HL-60 (cell line): ENCODE measurements around the gene GPR161.

Experiments
- DNase-seq, 2 experiments: peaks; one replicate each; pipeline ENCODE4 v3.0.0-alpha.2; 2010 to 2020; ENCODE audit warnings: low read depth in 1 of 2, low spot score in 1 of 2
- H3K27ac ChIP-seq: fragments of 250-450 bp; sonication (Bioruptor Pico); replicated peaks from 2 replicates; pipeline ENCODE4 v1.5.1; 2020; ENCODE audit warnings: mild to moderate bottlenecking, moderate library complexity
- H3K27me3 ChIP-seq: fragments of 250-450 bp; sonication (Bioruptor Pico); 2 replicates; pipeline ENCODE4 v1.5.1; 2021; ENCODE audit warnings: mild to moderate bottlenecking, moderate library complexity; ENCODE audit not compliant: insufficient read depth, poor library complexity, severe bottlenecking
- H3K4me3 ChIP-seq: replicated peaks from 2 replicates; pipeline ENCODE4 v1.5.1; 2011; ENCODE audit warnings: mild to moderate bottlenecking, control low read depth, low read length; ENCODE audit not compliant: insufficient read depth
- CTCF ChIP-seq: IDR thresholded peaks from one replicate; pipeline ENCODE4 v1.5.1; 2011; ENCODE audit warnings: low read length, control low read depth, inconsistent platforms; ENCODE audit not compliant: insufficient read depth
- GABPA ChIP-seq: IDR thresholded peaks from 2 replicates; pipeline ENCODE4 v1.6.1; 2012; ENCODE audit warnings: low read depth
- POLR2AphosphoS5 ChIP-seq: IDR thresholded peaks from 2 replicates; pipeline ENCODE4 v1.6.1; 2012; ENCODE audit warnings: low read depth
- REST ChIP-seq: IDR thresholded peaks from 2 replicates; pipeline ENCODE4 v1.6.1; 2012; ENCODE audit warnings: low read depth; ENCODE audit not compliant: insufficient replicate concordance
- SPI1 ChIP-seq: IDR thresholded peaks from 2 replicates; pipeline ENCODE4 v1.6.1; 2012; ENCODE audit warnings: low read depth, mild to moderate bottlenecking, borderline replicate concordance

GPR161 gene

GRCh38 chr1:168145184-168146159 lies 8.7 kb upstream of the GPR161 start:
- DNase-seq, result peak; percentile 78 to 93
- Histone ChIP-seq H3K4me3 (no peak overlapping the region; the same call in 1 of the 2 replicates), H3K27me3 (no peaks in the 10 kb centered on the region), H3K27ac (peak overlapping the region; percentile 48)
- TF ChIP-seq GABPA (no peak), CTCF (peak; percentile 95)

- no peak overlapping the region for H3K4me3 ChIP-seq
- H3K27ac ChIP-seq, result no peak overlapping the region
- no peak for DNase-seq
- peaks cover 6% of the 10 kb centered on the region for H3K27me3 ChIP-seq
- no peak for TF ChIP-seq CTCF
Observed at GRCh38 chr1:168141871-168142385, 5.2 kb upstream of the GPR161 start.

GRCh38 chr1:168139070-168139469 lies 2.3 kb upstream of the GPR161 start:
- H3K4me3 ChIP-seq, result no peak overlapping the region
- no peak overlapping the region for H3K27ac ChIP-seq
- H3K27me3 ChIP-seq, result peaks cover 25% of the 10 kb centered on the region
- DNase-seq, result no peak
- no peak for TF ChIP-seq REST

GRCh38 chr1:168138134-168138533 lies 1.4 kb upstream of the GPR161 start:
- Histone ChIP-seq H3K27ac (no peak overlapping the region), H3K27me3 (peaks cover 27% of the 10 kb centered on the region), H3K4me3 (no peak overlapping the region)
- TF ChIP-seq SPI1 (no peak), REST (no peak), CTCF (no peak), GABPA (no peak), POLR2AphosphoS5 (no peak)
- no peak for DNase-seq
